GM18870 (cell line): ENCODE results near the gene DNLZ.
"Not testable (repeated sequence)": the region's sequence is repeated elsewhere in the genome, so short reads cannot be mapped to it uniquely, and the experiment has no call there.

Experiments used
- ATAC-seq: cut with Tn5 transposase; IDR thresholded peaks from one replicate; pipeline ENCODE4 v1.9.1; 2021; ENCODE audit warnings: moderate library complexity; ENCODE audit not compliant: unreplicated experiment

The DNLZ gene

GRCh38 chr9:136320972-136321371, 42.6 kb downstream of the DNLZ start:
- not testable (repeated sequence) for ATAC-seq

- not testable (repeated sequence) for ATAC-seq
Observed at GRCh38 chr9:136319955-136320354, 43.6 kb downstream of the DNLZ start.

- not testable (repeated sequence) for ATAC-seq
Observed at GRCh38 chr9:136319244-136319643, 44.3 kb downstream of the DNLZ start.

- no peak for ATAC-seq
Observed at GRCh38 chr9:136318776-136319241, 44.7 kb downstream of the DNLZ start.

- no peak for ATAC-seq
Observed at GRCh38 chr9:136318111-136318775, 45.3 kb downstream of the DNLZ start.

GRCh38 chr9:136317695-136318094, 45.8 kb downstream of the DNLZ start:
- no peak for ATAC-seq

GRCh38 chr9:136316896-136317676, 46.5 kb downstream of the DNLZ start:
- ATAC-seq = no peak

- no peak for ATAC-seq
Observed at GRCh38 chr9:136316271-136316751, 47.2 kb downstream of the DNLZ start.

GRCh38 chr9:136314944-136315343, 48.6 kb downstream of the DNLZ start:
- no peak for ATAC-seq

- ATAC-seq = no peak
Observed at GRCh38 chr9:136314056-136314416, 49.5 kb downstream of the DNLZ start.

GRCh38 chr9:136313111-136314055, 50.2 kb downstream of the DNLZ start:
- ATAC-seq = no peak

- no peak for ATAC-seq
Observed at GRCh38 chr9:136312436-136312835, 51.1 kb downstream of the DNLZ start.

- ATAC-seq = no peak
Observed at GRCh38 chr9:136312009-136312375, 51.6 kb downstream of the DNLZ start.

GRCh38 chr9:136311051-136312008, 52.2 kb downstream of the DNLZ start:
- ATAC-seq = no peak

- no peak for ATAC-seq
Observed at GRCh38 chr9:136310273-136311030, 53.1 kb downstream of the DNLZ start.

- no peak for ATAC-seq
Observed at GRCh38 chr9:136309806-136310220, 53.7 kb downstream of the DNLZ start.
